Naive B cell (primary cell): Measurements from ENCODE around the gene MRPL40. TPM values are rescaled to one million over a fixed set of nuclear protein-coding genes. Genes with fewer than 3 reads are reported as not detected.
"Not testable (repeated sequence)": the region's sequence is repeated elsewhere in the genome, so short reads cannot be mapped to it uniquely, and the experiment has no call there.

Experiments
- ATAC-seq, 2 donors: fragments of 150-1000 bp; cut with Tn5 transposase; 2 replicates each; pipeline ENCODE4 v1.10.0; 2021; ENCODE audit warnings: low read depth in 2 of 2, mild to moderate bottlenecking in 2 of 2, moderate library complexity in 2 of 2
- DNase-seq: peaks from one replicate; pipeline ENCODE4 v3.0.0; 2022
- H3K27ac Mint-ChIP-seq, 6 donors: one replicate each; pipeline ENCODE4 v1.8.0; 2020 to 2022; ENCODE audit warnings: mild to moderate bottlenecking in 6 of 6, mixed read lengths in 6 of 6, moderate library complexity in 5 of 6, inconsistent platforms in 2 of 6
- H3K27me3 Mint-ChIP-seq, 3 donors: one replicate each; pipeline ENCODE4 v1.8.0; 2021 to 2022; ENCODE audit warnings: mixed read lengths in 3 of 3, mild to moderate bottlenecking in 1 of 3
- H3K36me3 Mint-ChIP-seq, 2 donors: one replicate each; pipeline ENCODE4 v1.8.0; 2020 to 2022; ENCODE audit warnings: mixed read lengths in 2 of 2, inconsistent platforms in 1 of 2, mild to moderate bottlenecking in 1 of 2
- H3K4me1 Mint-ChIP-seq, 3 donors: one replicate each; pipeline ENCODE4 v1.8.0; 2020 to 2022; ENCODE audit warnings: mixed read lengths in 3 of 3, inconsistent platforms in 1 of 3, mild to moderate bottlenecking in 1 of 3, moderate library complexity in 1 of 3
- H3K4me3 Mint-ChIP-seq, 8 donors: one replicate each; pipeline ENCODE4 v1.8.0; 2020 to 2022; ENCODE audit warnings: mild to moderate bottlenecking in 8 of 8, mixed read lengths in 8 of 8, moderate library complexity in 8 of 8, inconsistent platforms in 2 of 8
- H3K9me3 Mint-ChIP-seq, 7 donors: one replicate each; pipeline ENCODE4 v1.8.0; 2020 to 2022; ENCODE audit warnings: mixed read lengths in 7 of 7, mild to moderate bottlenecking in 5 of 7, inconsistent platforms in 2 of 7, moderate library complexity in 1 of 7
- polyA plus RNA-seq, 6 donors: library from polyadenylated mRNA; unstranded; fragments of 300-500 nt; fragmentation: Illumina TruSeq; gene quantifications; one replicate each; pipeline ENCODE4 v1.2.3, GENCODE V29; 2021; ENCODE audit warnings: low read depth in 6 of 6

MRPL40 gene
- polyA plus RNA-seq, 6 donors from 2014 or later, result 63.5 to 92.0 (median 77.7) TPM

DNA sequence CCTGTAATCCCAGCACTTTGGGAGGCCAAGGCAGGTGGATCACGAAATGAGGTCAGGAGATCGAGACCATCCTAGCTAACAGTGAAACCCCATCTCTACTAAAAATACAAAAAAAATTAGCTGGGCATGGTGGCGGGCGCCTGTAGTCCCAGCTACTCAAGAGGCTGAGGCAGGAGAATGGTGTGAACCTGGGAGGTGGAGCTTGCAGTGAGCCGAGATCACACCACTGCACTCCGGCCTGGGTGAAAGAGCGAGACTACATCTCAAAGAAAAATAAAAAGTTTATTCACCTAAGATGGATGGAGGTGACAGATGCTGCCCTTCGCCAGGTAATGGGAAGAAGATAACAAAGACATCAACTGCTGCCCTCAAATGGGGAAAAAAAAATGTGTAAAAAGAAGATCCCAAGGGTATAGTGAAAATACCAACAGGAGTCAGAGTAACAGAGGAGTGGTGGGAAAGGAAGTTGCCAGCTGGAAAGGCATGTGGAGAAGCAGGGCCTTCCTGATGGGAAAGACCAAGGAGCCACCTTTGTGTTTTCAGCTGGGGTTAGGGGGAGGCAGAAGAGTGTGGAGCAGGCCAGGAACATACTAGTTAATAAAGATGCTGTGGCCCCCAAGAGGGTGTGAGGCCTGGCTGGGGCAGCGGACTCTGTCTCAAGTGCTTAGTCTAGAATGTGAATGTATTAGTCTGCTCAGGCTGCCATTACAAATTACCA is 4.3 kb downstream of the MRPL40 start:
- not testable (repeated sequence) for ATAC-seq, H3K36me3 Mint-ChIP-seq, H3K9me3 Mint-ChIP-seq, DNase-seq, H3K27me3 Mint-ChIP-seq
- peaks cover 26 to 42% (median 34%) of the 10 kb centered on the region in 3 donors for H3K4me1 Mint-ChIP-seq
- H3K4me3 Mint-ChIP-seq, result peak overlapping the region in 3 of 8 donors; percentile 36 to 66 (median 42)
- peak overlapping the region in 4 of 6 donors; percentile 30 to 92 (median 72) for H3K27ac Mint-ChIP-seq

DNA sequence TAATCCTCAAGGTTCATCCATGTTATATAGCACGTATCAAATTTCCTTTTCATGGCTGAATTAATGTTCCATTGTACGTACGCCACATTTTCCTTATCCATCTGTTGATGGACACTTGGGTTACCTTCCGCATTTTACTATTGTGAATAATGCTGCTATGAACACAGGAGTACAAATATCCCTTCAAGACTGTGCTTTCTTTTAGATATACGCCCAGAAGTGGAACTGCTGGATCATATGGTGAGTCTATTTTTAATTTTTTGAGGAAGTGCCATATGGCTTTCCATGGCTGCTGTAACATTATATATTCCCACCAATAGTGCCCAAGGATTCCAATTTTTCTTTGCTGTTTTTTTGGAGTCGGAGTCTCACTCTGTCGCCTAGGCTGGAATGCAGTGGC is 6.0 kb downstream of the MRPL40 start:
- Mint-ChIP-seq H3K4me3 (peak overlapping the region in 1 of 8 donors; percentile 69), H3K36me3 (no peaks in the 10 kb centered on the region), H3K9me3 (no peaks in the 10 kb centered on the region)

DNA sequence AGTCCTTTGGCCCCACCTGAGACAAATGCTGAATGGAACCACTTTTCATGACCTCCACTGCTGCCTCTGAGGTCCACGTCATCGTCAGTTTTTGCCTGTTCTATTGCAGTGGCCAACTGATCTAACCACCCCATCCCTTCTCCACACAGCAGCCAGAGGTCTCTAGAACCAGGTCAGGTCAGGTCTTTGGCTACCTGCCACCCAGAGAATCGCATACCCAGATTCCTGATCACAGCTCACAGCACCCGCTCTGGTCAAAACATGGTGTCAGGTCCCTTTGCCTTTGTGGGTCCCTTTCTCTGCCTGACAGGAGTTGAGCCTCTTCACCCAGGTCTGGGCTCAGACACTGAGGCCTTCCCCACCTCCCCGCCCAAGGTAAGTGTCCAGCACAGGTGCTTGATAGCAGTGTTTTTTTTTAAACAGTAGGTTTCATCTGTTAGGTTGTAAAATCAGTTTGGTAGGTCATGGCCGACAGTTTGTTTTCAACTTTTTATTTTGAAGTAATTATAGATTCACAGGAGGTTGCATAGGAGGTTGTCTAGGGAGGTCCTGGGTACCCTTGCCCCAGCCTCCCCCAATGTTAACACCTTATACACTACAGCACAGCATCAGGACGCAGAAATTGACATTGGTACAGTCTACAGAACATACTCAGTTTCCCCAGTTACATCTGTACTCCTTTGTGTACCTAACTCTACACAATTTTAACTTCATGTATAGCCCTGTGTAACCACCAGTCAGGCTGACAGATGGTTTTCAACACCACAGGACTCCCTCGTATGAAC is 8.3 kb downstream of the MRPL40 start:
- DNase-seq (no peak), ATAC-seq (no peak)
- Mint-ChIP-seq H3K4me1 (peaks cover 32 to 47% (median 34%) of the 10 kb centered on the region in 3 donors), H3K4me3 (peak overlapping the region in 1 of 8 donors; percentile 59), H3K27ac (peak overlapping the region in 4 of 6 donors; percentile 29 to 78 (median 44)), H3K36me3 (no peaks in the 10 kb centered on the region), H3K9me3 (no peaks in the 10 kb centered on the region), H3K27me3 (no peaks in the 10 kb centered on the region)

More for the DNA sequence above, 6.0 kb downstream of the MRPL40 start:
- H3K27me3 Mint-ChIP-seq, result no peaks in the 10 kb centered on the region
- peak overlapping the region in 3 of 6 donors; percentile 9 to 66 (median 65) for H3K27ac Mint-ChIP-seq
- ATAC-seq (no peak), DNase-seq (no peak)
- H3K4me1 Mint-ChIP-seq, result peaks cover 31 to 46% (median 34%) of the 10 kb centered on the region in 3 donors

DNA sequence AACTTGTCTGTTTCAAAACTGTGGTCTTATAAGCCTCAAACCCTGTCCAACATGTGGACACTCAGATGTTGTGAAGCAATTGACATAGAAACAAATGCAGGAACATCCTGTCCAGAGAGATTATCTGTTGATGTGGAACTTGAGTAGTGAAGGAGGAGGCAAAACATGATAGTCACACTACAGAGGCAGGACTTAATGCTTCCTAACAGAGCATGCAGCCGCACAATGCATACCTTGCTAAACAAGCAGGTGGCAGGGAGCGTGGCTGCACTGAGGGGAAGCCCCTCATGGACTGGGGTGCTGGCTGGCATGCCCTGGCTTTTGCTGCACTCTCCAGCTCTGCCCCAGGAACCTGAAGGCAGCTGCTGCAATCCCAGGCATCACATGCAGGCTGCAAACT is 9.8 kb downstream of the MRPL40 start:
- no peak overlapping the region for H3K4me3 Mint-ChIP-seq
- no peak for ATAC-seq
- no peaks in the 10 kb centered on the region for H3K9me3 Mint-ChIP-seq
- peak overlapping the region in 1 of 6 donors; percentile 71 for H3K27ac Mint-ChIP-seq
- H3K27me3 Mint-ChIP-seq, result no peaks in the 10 kb centered on the region
- no peak for DNase-seq
- H3K36me3 Mint-ChIP-seq, result no peaks in the 10 kb centered on the region
- H3K4me1 Mint-ChIP-seq, result peaks cover 36 to 52% (median 41%) of the 10 kb centered on the region in 3 donors

DNA sequence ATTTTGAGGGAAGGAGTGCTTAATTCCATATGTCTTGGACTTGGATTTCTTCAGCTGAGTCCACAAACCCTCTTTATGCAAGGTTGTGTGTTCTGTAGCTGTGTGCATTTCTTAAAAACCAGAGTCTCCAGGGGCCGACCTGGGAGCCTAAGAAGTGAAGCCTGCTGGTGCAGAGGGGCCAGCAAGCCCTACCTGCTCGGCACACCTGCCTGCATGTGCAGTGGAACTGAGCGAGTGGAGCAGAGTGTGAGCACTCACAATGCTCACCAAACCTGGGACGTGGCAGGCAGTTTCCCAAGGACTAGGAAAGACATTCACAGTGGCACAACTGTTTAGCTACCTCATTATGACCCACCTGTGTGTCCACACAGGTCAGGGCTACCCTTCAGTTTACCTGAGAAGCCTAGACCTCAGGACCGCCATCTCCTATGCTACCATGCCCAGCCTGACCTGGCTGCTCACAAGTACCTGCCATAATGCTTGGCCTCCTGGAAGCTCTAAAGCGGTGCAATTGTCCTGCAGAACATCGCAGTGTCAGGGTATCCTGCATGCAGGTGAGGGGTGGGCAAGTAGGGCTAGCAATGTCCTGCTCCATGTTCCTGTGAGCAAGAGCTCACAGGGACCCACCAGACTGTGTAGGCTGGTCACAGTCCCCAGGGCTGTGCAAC is 11.3 kb downstream of the MRPL40 start:
- Mint-ChIP-seq H3K27ac (no peak overlapping the region), H3K4me3 (peak overlapping the region in 1 of 8 donors; percentile 50), H3K36me3 (no peaks in the 10 kb centered on the region), H3K4me1 (peaks cover 43 to 60% (median 44%) of the 10 kb centered on the region in 3 donors), H3K9me3 (no peaks in the 10 kb centered on the region), H3K27me3 (no peaks in the 10 kb centered on the region)
- ATAC-seq (no peak), DNase-seq (no peak)

DNA sequence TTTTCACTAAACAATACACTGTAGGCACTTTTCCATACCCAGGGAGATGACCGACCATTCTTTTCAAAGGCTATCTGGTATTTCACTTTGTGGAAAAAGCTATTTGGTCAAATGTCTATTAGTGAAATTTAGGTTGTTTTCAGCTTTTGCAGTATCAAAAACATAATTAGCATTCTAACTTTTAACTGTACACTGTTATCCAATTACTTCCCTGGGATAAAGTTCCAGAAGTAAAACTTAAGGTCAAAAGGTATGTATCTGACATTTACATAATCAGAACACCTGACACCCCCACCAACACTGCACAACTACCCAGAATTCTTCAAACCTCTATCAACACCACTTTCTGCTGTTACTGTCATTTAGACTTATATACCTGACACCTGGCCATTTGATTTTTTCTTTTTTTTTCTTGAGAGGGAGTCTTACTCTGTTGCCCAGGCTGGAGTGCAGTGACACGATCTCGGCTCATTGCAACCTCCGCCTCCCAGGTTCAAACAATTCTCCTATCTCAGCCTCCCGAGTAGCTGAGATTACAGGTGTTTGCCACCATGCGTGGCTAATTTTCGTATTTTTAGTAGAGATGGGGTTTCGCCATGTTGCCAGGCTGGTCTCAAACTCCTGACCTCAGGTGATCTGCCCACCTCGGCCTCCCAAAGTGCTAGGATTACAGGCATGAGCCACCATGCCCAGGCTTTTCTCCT is 13.1 kb downstream of the MRPL40 start:
- H3K36me3 Mint-ChIP-seq, H3K27me3 Mint-ChIP-seq, H3K9me3 Mint-ChIP-seq, DNase-seq, ATAC-seq: not testable (repeated sequence)
- Mint-ChIP-seq H3K4me3 (peak overlapping the region in 4 of 8 donors; percentile 11 to 90 (median 60)), H3K4me1 (peaks cover 43 to 68% (median 44%) of the 10 kb centered on the region in 3 donors), H3K27ac (peak overlapping the region in 3 of 6 donors; percentile 71 to 93 (median 73))

DNA sequence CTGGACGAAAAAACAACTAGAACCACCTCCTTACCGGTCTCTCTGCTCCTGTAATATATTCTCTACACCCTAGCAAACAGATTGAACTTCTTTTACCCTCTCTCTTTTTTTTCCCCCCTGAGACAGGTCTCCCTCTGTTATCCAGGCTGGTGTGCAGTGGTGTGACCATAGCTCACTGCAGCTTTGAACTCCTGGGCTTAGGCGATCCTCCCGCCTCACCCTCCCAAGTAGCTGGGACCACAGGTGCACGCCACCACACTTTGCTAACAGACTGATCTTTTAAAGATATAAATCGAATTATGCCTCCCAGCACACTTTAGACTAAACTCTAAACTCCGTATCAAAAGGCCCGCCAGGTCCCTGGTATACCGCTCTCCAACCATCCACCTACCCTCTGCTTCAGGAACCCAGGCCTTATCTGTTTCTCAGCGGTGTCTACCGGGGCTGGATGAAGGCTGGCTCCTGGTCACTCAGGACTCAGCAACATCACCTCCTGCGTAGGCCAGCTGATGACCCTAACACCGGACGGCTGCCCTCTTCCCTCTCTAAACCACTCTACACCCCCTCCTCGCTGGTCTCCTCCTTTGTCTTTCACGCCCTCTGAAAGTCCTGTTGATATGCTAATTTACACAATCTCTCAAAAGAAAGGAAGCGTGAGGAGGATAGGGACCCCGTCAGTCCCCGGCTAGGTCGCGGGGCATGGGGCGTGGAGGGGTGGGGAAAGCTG is 14.4 kb downstream of the MRPL40 start:
- H3K36me3 Mint-ChIP-seq, result no peaks in the 10 kb centered on the region
- peak overlapping the region; percentile 43 to 99 (median 96) for H3K27ac Mint-ChIP-seq
- no peaks in the 10 kb centered on the region for H3K9me3 Mint-ChIP-seq
- ATAC-seq, result no peak
- H3K4me3 Mint-ChIP-seq, result peak overlapping the region; percentile 80 to 99 (median 94)
- DNase-seq, result no peak
- no peaks in the 10 kb centered on the region for H3K27me3 Mint-ChIP-seq
- H3K4me1 Mint-ChIP-seq, result peaks cover 36 to 65% (median 47%) of the 10 kb centered on the region in 3 donors

DNA sequence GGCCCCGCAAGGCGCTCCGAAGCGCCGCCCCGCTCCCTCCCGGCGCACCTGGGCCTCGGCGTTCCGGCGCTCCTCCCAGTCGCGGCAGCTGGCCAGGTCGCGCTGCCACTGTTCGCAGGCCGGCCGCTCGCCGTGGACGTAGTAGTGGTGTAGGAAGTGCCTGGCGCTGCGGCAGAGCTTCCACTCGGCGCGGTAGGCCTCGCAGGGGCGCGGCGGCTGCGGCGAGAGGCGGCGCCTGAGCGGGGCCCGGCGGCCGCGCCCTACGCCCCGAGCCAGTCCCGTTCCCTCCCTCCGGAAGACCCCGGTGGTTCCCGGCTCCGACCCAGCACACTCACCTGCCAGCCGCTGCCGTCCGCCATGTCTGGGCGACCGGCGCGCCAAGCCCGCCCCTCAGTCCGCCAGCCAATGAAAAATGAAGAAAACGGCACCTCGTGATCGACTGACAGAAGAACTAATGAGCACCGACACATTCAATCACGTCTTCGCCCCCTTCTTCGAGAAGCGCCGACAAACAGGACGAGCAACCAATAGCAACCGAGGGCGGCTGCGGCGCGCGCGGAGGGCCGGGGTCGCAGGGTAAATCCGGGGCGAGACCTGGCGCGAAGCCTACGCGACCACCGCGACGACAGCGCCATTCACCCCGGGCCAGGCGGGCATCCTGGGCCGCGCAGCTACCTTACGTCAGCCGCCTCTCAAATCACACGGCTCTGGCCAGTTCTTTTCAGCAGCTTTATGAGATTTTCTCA is 15.2 kb downstream of the MRPL40 start, which contains the start of gene C22orf39:
C22orf39 (minus strand) TSS at position 382 of the 746 bp plus-strand sequence; CDS start at position 359, 23 bp downstream.
- Mint-ChIP-seq H3K4me3 (peak within 1 kb of the TSS; percentile 80 to 99 (median 97)), H3K27ac (peak within 1 kb of the TSS; percentile 96 to 99 (median 99)), H3K9me3 (no peaks in the 10 kb centered on the region), H3K4me1 (peaks cover 33 to 60% (median 49%) of the 10 kb centered on the region in 3 donors), H3K36me3 (no peaks in the 10 kb centered on the region), H3K27me3 (no peaks in the 10 kb centered on the region)
- DNase-seq (peak; percentile 93), ATAC-seq (peak; percentile 83)

DNA sequence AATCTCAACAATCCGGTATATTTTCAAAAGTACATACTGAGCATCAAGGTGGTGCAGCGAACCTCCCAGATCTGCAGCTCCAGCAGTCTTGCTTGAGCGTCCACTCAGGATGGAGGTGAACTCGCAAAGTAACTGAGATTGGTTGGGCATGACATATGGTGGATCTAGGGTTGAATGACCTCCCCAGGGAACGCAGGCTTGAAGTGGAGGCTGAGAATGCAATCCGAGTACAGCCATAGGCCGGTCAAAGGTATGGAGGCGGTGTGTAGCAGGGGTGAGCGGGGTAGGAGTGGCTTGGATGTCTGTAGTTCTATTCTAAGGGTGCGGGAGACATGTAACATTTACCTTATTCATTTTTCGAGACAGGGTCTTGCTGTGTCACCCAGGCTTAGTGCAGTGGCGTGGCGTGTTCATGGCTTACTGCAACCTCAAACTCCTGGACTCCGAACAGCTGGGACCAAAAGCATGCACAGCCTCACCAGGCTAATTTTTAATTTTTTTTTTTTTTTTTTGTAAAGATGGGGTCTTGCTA is 15.8 kb downstream of the MRPL40 start:
- H3K27ac Mint-ChIP-seq, result peak overlapping the region; percentile 96 to 99 (median 99)
- no peaks in the 10 kb centered on the region for H3K27me3 Mint-ChIP-seq
- no peaks in the 10 kb centered on the region for H3K36me3 Mint-ChIP-seq
- DNase-seq (peak; percentile 79), ATAC-seq (peak; percentile 71 to 73)
- H3K4me1 Mint-ChIP-seq, result peaks cover 32 to 54% (median 46%) of the 10 kb centered on the region in 3 donors
- H3K9me3 Mint-ChIP-seq, result no peaks in the 10 kb centered on the region
- H3K4me3 Mint-ChIP-seq, result peak overlapping the region; percentile 80 to 99 (median 97)

DNA sequence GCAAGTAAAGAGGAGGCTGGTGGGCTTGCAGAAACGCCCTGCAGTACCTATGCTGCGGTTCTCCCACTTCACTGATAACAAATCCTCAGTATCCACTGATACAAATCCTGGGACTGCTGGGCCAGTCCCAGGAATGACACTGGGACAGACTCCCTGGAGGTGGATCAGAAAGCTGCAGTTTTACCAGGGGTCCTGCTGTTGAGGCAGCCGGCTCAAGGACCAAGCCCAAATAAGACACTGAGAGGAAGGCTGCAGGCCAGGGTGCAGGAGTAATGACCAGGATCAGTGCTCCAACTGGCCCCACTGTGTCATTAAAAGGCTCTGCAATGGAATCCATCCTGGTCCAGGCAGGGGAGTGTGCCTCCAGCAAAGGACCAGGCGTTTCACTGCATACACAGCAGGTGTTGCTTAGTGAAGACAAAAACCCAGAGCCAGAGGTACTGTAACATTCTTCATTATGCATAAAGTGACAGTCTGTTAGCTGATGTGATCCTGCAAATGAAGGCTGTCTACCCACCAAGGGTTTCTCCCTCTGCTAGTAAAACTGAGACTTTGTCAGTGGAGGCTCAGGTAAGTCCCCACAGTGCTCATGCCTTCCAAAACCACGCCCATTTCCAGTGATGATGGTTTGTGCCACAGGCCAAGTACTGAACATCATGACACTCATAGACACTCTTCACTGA is 16.5 kb downstream of the MRPL40 start:
- H3K9me3 Mint-ChIP-seq, result no peaks in the 10 kb centered on the region
- no peak for DNase-seq
- ATAC-seq, result no peak

DNA sequence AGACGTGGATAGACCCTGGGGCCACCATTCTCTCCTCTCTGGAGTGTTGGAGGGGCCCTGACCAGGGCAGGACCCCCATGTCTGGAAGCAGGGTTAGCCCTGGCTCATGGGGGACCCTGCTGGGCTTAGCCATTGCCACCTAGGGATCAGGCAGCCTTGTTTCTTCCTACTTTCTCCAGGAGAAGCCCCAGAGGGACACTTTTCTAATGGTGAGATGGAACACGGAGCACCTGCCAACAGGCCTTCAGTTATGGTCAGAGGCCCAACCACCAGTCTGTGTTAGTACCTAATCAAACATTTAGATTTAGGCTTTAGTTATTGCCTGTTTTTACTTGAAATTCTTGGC is 17.1 kb downstream of the MRPL40 start:
- Mint-ChIP-seq H3K9me3 (no peaks in the 10 kb centered on the region), H3K27me3 (no peaks in the 10 kb centered on the region), H3K27ac (peak overlapping the region in 3 of 6 donors; percentile 34 to 86 (median 48)), H3K4me3 (peak overlapping the region in 3 of 8 donors; percentile 26 to 90 (median 37)), H3K4me1 (peaks cover 27 to 41% (median 36%) of the 10 kb centered on the region in 3 donors), H3K36me3 (peaks cover 5 to 7% of the 10 kb centered on the region in 2 donors)
- no peak for DNase-seq
- no peak for ATAC-seq

More for the DNA sequence above, 16.5 kb downstream of the MRPL40 start:
- no peaks in the 10 kb centered on the region for H3K27me3 Mint-ChIP-seq
- H3K36me3 Mint-ChIP-seq, result peaks cover 0 to 2% of the 10 kb centered on the region in 2 donors
- peak overlapping the region; percentile 80 to 99 (median 97) for H3K4me3 Mint-ChIP-seq
- peak overlapping the region in 4 of 6 donors; percentile 48 to 99 (median 98) for H3K27ac Mint-ChIP-seq
- peaks cover 29 to 47% (median 39%) of the 10 kb centered on the region in 3 donors for H3K4me1 Mint-ChIP-seq
